Mesendoderm (in vitro differentiated cells): ENCODE measurements around the gene ZCCHC7.

Experiments used
- DNase-seq: peaks from one replicate; pipeline ENCODE4 v3.0.0; 2013
- H2AK5ac ChIP-seq: 2 replicates; pipeline ENCODE4 v1.6.1; 2013; ENCODE audit warnings: low read length, inconsistent platforms
- H2BK120ac ChIP-seq: 2 replicates; pipeline ENCODE4 v1.6.1; 2013; ENCODE audit warnings: low read depth, mild to moderate bottlenecking, low read length, moderate library complexity, mixed read lengths
- H2BK15ac ChIP-seq: replicated peaks from 2 replicates; pipeline ENCODE4 v1.6.1; 2013; ENCODE audit warnings: low read depth, mild to moderate bottlenecking, moderate library complexity
- H2BK5ac ChIP-seq: 2 replicates; pipeline ENCODE4 v1.6.1; 2013; ENCODE audit warnings: low read length, inconsistent platforms
- H3K18ac ChIP-seq: 2 replicates; pipeline ENCODE4 v1.6.1; 2013; ENCODE audit warnings: mild to moderate bottlenecking, low read length, mixed read lengths
- H3K23ac ChIP-seq: one replicate; pipeline ENCODE4 v1.6.1; 2013; ENCODE audit warnings: low read length
- H3K27ac ChIP-seq: 2 replicates; pipeline ENCODE4 v1.5.1; 2013; ENCODE audit warnings: low read depth, mild to moderate bottlenecking, inconsistent platforms, low read length, moderate library complexity
- H3K27me3 ChIP-seq: 2 replicates; pipeline ENCODE4 v1.6.1; 2013; ENCODE audit warnings: low read length, control low read depth, mild to moderate bottlenecking, inconsistent platforms; ENCODE audit not compliant: insufficient read depth, poor library complexity
- H3K36me3 ChIP-seq: 2 replicates; pipeline ENCODE4 v1.6.1; 2013; ENCODE audit warnings: low read length, inconsistent platforms; ENCODE audit not compliant: control insufficient read depth, insufficient read depth
- H3K4ac ChIP-seq: one replicate; pipeline ENCODE4 v1.6.1; 2013; ENCODE audit warnings: low read depth, mild to moderate bottlenecking, low read length, moderate library complexity
- H3K4me1 ChIP-seq: 2 replicates; pipeline ENCODE4 v1.6.1; 2013; ENCODE audit warnings: low read depth, low read length, inconsistent platforms; ENCODE audit not compliant: control insufficient read depth
- H3K4me2 ChIP-seq: 2 replicates; pipeline ENCODE4 v1.6.1; 2013; ENCODE audit warnings: low read length
- H3K4me3 ChIP-seq: 2 replicates; pipeline ENCODE4 v1.5.1; 2013; ENCODE audit warnings: mild to moderate bottlenecking, low read length
- H3K56ac ChIP-seq: one replicate; pipeline ENCODE4 v1.6.1; 2013; ENCODE audit warnings: low read length
- H3K79me1 ChIP-seq: 2 replicates; pipeline ENCODE4 v1.6.1; 2013; ENCODE audit warnings: low read length, inconsistent platforms
- H3K79me2 ChIP-seq: 2 replicates; pipeline ENCODE4 v1.6.1; 2013; ENCODE audit warnings: mild to moderate bottlenecking, low read length; ENCODE audit not compliant: control insufficient read depth, insufficient read depth
- H3K9ac ChIP-seq: 2 replicates; pipeline ENCODE4 v1.6.1; 2013; ENCODE audit warnings: low read length, inconsistent platforms
- H4K5ac ChIP-seq: one replicate; pipeline ENCODE4 v1.6.1; 2013; ENCODE audit warnings: low read length
- H4K8ac ChIP-seq: one replicate; pipeline ENCODE4 v1.6.1; 2013; ENCODE audit warnings: low read depth, mild to moderate bottlenecking, control low read depth, low read length, moderate library complexity
- WGBS: extraction: QIAGEN DNeasy Blood & Tissue Kit; methylation state at CpG from one replicate; pipeline ENCODE4 v1.1.7; 2013; ENCODE audit warnings: low lambda C conversion rate, missing lambda C conversion rate; ENCODE audit not compliant: insufficient coverage; ENCODE audit errors: extremely low coverage; 5-methylcytosine and 5-hydroxymethylcytosine counted together

ZCCHC7 gene

GRCh38 chr9:37343724-37344123 lies 223.3 kb downstream of the ZCCHC7 start:
- no peak overlapping the region for H2BK120ac ChIP-seq
- no peak for DNase-seq
- H2BK5ac ChIP-seq = no peak overlapping the region
- H2BK15ac ChIP-seq = no peak overlapping the region
- no peaks in the 10 kb centered on the region for H3K79me1 ChIP-seq
- no peak overlapping the region for H2AK5ac ChIP-seq
- H3K56ac ChIP-seq = no peak overlapping the region
- no peaks in the 10 kb centered on the region for H3K4me1 ChIP-seq
- no CpG with 5 or more reads among the region's 1 CpG for WGBS
- no peak overlapping the region for H4K8ac ChIP-seq
- H3K79me2 ChIP-seq = no peaks in the 10 kb centered on the region
- no peak overlapping the region for H3K4me3 ChIP-seq
- no peak overlapping the region for H4K5ac ChIP-seq
- H3K4me2 ChIP-seq = no peak overlapping the region
- H3K9ac ChIP-seq = no peak overlapping the region
- H3K18ac ChIP-seq = no peak overlapping the region
- no peaks in the 10 kb centered on the region for H3K27me3 ChIP-seq
- no peak overlapping the region for H3K4ac ChIP-seq
- no peak overlapping the region for H3K23ac ChIP-seq
- H3K27ac ChIP-seq = no peak overlapping the region
- no peaks in the 10 kb centered on the region for H3K36me3 ChIP-seq

DNA sequence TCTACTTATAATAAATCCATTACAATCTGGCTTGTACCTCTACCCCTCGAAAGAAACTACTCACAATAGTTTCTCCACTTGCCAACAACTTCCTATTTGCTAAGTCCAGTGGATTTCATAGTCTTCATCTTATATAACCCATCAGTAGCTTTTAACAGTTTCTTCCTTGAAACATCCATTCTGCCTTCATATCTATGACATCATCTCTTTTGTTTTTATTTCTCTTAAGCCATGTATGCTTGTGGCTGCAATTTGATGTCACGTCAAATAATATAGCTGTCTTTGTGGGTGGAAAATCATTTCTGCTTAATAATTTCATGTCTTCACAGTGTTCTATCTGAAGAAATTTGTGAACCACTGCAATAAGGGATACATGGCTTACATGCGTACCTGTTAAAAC lies 224.7 kb downstream of the ZCCHC7 start:
- Histone ChIP-seq H3K56ac (no peak overlapping the region), H3K4me2 (no peak overlapping the region), H2BK120ac (no peak overlapping the region), H3K9ac (no peak overlapping the region), H3K4ac (no peak overlapping the region), H4K8ac (no peak overlapping the region), H3K4me1 (no peaks in the 10 kb centered on the region), H3K27ac (no peak overlapping the region), H2BK15ac (no peak overlapping the region), H3K79me1 (no peaks in the 10 kb centered on the region), H3K79me2 (no peaks in the 10 kb centered on the region), H4K5ac (no peak overlapping the region), H3K18ac (no peak overlapping the region), H3K36me3 (no peaks in the 10 kb centered on the region), H2AK5ac (no peak overlapping the region), H3K4me3 (no peak overlapping the region), H2BK5ac (no peak overlapping the region), H3K23ac (no peak overlapping the region), H3K27me3 (no peaks in the 10 kb centered on the region)
- WGBS = no CpG with 5 or more reads among the region's 3 CpGs
- DNase-seq = no peak

- Histone ChIP-seq H3K56ac (no peak overlapping the region), H2BK120ac (no peak overlapping the region), H3K27me3 (no peaks in the 10 kb centered on the region), H3K4me2 (no peak overlapping the region), H3K9ac (no peak overlapping the region), H2BK5ac (no peak overlapping the region), H3K4ac (no peak overlapping the region), H2BK15ac (no peak overlapping the region), H3K36me3 (no peaks in the 10 kb centered on the region), H3K4me3 (no peak overlapping the region), H3K18ac (no peak overlapping the region), H3K79me1 (no peaks in the 10 kb centered on the region), H4K5ac (no peak overlapping the region), H3K23ac (no peak overlapping the region), H2AK5ac (no peak overlapping the region), H3K27ac (no peak overlapping the region), H3K79me2 (no peaks in the 10 kb centered on the region), H4K8ac (no peak overlapping the region), H3K4me1 (no peaks in the 10 kb centered on the region)
- whole genome bisulfite sequencing = no CpG with 5 or more reads among the region's 3 CpGs
- no peak for DNase-seq
Observed at GRCh38 chr9:37348917-37349316, 228.5 kb downstream of the ZCCHC7 start.

GRCh38 chr9:37350486-37351190 lies 230.3 kb downstream of the ZCCHC7 start:
- Histone ChIP-seq H3K9ac (no peak overlapping the region), H4K5ac (no peak overlapping the region), H3K79me1 (no peaks in the 10 kb centered on the region), H3K27ac (no peak overlapping the region), H2BK5ac (no peak overlapping the region), H3K36me3 (no peaks in the 10 kb centered on the region), H3K4me3 (no peak overlapping the region), H3K4me1 (no peaks in the 10 kb centered on the region), H3K56ac (no peak overlapping the region), H3K79me2 (no peaks in the 10 kb centered on the region), H2AK5ac (no peak overlapping the region), H3K18ac (no peak overlapping the region), H3K4me2 (no peak overlapping the region), H3K23ac (no peak overlapping the region), H2BK15ac (no peak overlapping the region), H3K27me3 (no peaks in the 10 kb centered on the region), H4K8ac (no peak overlapping the region), H3K4ac (no peak overlapping the region), H2BK120ac (no peak overlapping the region)
- no CpG with 5 or more reads among the region's 2 CpGs for WGBS
- DNase-seq = no peak

GRCh38 chr9:37353791-37354190 lies 233.4 kb downstream of the ZCCHC7 start:
- no peaks in the 10 kb centered on the region for H3K4me1 ChIP-seq
- H4K5ac ChIP-seq = no peak overlapping the region
- no peak overlapping the region for H3K18ac ChIP-seq
- no peak overlapping the region for H3K9ac ChIP-seq
- WGBS = no CpG with 5 or more reads among the region's 2 CpGs
- no peaks in the 10 kb centered on the region for H3K27me3 ChIP-seq
- H4K8ac ChIP-seq = no peak overlapping the region
- no peaks in the 10 kb centered on the region for H3K79me1 ChIP-seq
- no peak overlapping the region for H3K4me2 ChIP-seq
- H3K4ac ChIP-seq = no peak overlapping the region
- H3K27ac ChIP-seq = no peak overlapping the region
- H2BK15ac ChIP-seq = no peak overlapping the region
- H2BK5ac ChIP-seq = no peak overlapping the region
- no peaks in the 10 kb centered on the region for H3K36me3 ChIP-seq
- no peak overlapping the region for H2AK5ac ChIP-seq
- H3K56ac ChIP-seq = no peak overlapping the region
- H3K79me2 ChIP-seq = no peaks in the 10 kb centered on the region
- no peak overlapping the region for H2BK120ac ChIP-seq
- H3K4me3 ChIP-seq = no peak overlapping the region
- H3K23ac ChIP-seq = no peak overlapping the region
- no peak for DNase-seq

DNA sequence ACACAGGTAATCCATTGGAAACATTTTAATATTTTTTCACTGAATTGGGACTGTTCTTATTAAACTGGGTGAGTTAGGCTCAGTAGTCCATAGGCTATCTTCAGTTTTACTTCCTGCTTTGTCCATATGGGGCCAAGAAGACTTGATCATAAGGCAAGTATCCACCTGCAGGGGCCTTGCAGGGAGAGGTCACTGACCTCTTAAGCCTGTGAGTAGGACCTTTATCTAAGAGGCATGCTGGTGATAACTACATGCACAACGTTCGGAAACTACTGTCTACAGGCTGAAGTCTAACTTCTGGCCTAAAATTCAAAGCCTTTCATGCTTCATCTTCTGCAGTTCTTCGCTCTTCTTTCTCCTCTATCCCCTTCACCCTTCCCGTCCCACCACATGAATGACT lies 242.1 kb downstream of the ZCCHC7 start:
- Histone ChIP-seq H3K4me2 (no peak overlapping the region), H3K79me2 (no peaks in the 10 kb centered on the region), H3K18ac (no peak overlapping the region), H3K27me3 (no peaks in the 10 kb centered on the region), H2BK120ac (no peak overlapping the region), H3K36me3 (no peaks in the 10 kb centered on the region), H3K4ac (no peak overlapping the region), H2AK5ac (no peak overlapping the region), H2BK5ac (no peak overlapping the region), H3K4me3 (no peak overlapping the region), H3K4me1 (no peaks in the 10 kb centered on the region), H3K79me1 (no peaks in the 10 kb centered on the region), H3K56ac (no peak overlapping the region), H3K9ac (no peak overlapping the region), H3K23ac (no peak overlapping the region), H4K8ac (no peak overlapping the region), H4K5ac (no peak overlapping the region), H3K27ac (no peak overlapping the region), H2BK15ac (no peak overlapping the region)
- DNase-seq = no peak
- WGBS = no CpG with 5 or more reads among the region's 4 CpGs
